DMS 273 (cell line): ENCODE measurements around the gene ALX3.
A peak's percentile ranks its signal among the peaks of the same experiment; 100 is the strongest.
"Not testable (repeated sequence)": the region's sequence is repeated elsewhere in the genome, so short reads cannot be mapped to it uniquely, and the experiment has no call there.

Source experiments
- DNase-seq: peaks from one replicate; lab custom pipeline; 2025; ENCODE audit not compliant: unreplicated experiment; lab: John Stamatoyannopoulos, UW

Gene ALX3

DNA sequence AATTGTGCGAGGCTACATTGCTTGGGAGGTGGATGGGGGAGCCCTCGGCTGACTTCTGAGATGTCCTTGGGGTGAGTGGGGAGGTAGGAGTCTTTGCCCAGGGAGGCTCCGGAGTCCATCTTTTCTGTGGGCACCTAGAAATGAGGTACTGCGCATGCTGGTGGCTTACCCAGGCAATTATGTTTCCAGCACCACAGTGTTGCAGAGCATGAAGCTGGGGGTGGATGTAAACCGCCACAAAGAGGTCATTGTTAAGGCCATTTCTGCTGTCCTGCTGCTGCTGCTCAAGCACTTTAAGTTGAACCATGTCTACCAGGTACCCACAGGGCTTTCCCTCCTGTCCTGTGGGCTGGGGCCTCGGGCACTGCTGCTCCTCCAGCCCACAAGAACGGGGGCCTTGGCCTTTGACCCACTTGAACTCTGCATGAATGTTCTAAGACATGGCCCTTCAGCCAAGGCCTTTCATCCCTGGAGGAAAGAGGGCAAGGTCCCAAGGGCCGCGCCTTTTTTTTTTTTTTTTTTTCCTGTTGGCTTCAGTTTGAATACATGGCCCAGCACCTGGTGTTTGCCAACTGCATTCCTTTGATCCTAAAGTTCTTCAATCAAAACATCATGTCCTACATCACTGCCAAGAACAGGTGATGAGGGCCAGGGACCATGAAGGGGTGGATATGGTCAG is 21.4 kb downstream of the ALX3 start:
- DNase-seq: no peak

GRCh38 chr1:110048240-110048639 is 22.2 kb downstream of the ALX3 start:
- no peak for DNase-seq

- DNase-seq: no peak
Measured at GRCh38 chr1:110047463-110047862, 23.0 kb downstream of the ALX3 start.

DNA sequence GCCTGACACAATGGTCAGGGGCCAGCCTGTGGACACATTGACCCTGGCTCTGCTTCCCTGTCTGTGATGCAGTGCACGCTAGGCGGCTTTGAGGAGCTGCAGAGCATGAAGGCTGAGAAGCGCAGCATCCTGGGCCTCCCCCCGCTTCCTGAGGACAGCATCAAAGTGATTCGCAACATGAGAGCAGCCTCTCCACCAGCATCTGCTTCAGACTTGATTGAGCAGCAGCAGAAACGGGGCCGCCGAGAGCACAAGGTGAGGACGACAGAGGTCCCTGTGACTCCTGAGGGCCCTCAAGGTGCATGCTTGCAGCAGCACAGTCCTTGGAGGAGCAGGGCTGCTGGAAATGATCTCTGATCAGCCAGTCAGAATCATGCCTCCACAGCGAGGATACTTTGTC is 27.5 kb downstream of the ALX3 start:
- DNase-seq: no peak

- DNase-seq: no peak
Measured at GRCh38 chr1:110040548-110040947, 29.9 kb downstream of the ALX3 start.

GRCh38 chr1:110039641-110040040 is 30.8 kb downstream of the ALX3 start:
- DNase-seq: no peak

DNA sequence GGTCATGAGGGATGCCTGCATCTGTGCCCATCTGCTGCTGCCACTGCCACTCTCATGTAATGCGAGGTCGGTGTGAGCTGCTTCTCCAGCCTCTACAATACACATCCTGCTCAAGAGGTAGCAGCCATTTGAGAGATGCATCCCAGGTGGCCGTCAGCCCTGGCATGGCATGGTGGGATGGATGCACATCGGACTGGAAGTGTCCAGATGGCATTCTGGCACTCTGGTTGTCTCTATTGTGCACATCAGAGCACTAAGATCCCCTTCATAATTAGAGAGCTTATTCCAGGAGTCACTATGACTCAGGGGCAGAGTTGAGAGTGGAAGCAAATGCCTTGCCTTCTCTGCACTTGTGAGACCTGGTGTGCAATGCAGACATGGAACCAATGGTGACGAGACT is 32.2 kb downstream of the ALX3 start:
- DNase-seq: no peak

DNA sequence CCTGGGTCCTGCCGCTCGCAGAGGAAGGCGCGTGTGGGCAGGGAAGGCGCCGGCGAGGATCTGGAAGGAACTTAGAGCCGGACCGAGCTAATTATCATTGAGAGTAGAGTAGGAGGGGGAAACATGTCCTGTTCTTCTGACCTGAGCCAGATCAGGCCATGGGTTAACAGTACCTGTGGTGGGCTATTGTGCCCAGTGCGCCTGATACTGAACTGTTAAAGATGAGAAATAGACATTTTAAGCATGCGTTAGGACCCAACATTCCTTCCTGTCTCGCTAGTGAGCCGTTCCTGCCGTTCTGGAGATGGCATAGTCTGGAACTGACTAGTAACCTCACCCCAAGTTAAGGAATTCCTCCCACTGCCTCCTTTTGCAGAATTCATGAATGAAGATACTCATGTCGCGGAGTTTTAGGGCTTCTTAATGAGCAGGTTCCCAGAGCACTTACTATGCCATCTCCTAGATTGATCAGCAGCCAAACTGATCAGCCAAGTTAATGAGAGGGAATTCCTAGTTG is 35.2 kb downstream of the ALX3 start:
- peak; percentile 56 for DNase-seq

DNA sequence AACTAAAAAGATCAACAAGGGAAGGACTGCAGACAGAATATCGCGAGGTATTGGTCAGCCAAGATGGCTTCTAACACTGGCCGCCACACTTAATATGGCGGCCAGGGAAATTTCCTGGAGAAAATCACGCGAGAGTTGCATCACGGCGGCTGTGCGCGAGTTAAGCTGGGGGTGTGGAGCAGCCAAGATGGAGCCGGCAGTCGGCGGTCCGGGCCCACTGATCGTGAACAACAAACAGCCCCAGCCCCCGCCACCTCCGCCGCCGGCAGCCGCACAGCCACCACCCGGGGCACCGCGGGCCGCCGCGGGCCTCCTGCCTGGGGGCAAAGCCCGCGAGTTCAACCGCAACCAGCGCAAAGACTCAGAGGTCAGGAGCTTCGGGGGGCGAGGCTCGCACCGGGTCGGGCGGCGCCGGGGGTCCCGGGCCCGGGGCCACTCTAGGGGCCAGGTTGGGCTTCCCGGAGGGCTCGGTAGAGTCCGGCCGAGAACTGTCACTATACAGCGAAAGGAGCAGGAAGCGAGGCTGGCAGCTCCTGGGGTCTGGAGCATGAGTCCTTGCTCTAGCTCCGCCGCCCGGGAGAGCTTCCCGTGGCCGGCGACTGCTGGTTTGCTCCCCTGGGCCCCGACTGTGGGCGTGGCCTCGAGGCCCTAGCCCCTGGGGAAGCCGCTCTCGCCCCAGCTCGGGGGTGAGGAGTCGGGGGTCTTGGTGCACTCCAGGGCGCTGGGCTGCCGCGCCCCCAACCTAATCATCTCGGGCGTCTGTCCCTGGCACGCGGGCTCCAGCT is 35.8 kb downstream of the ALX3 start, which contains the start of gene STRIP1:
TSS of gene STRIP1 (plus strand) at position 174 of the 785 bp plus-strand sequence. CDS start at position 188, 14 bp downstream.
- peak; percentile 98 for DNase-seq

DNA sequence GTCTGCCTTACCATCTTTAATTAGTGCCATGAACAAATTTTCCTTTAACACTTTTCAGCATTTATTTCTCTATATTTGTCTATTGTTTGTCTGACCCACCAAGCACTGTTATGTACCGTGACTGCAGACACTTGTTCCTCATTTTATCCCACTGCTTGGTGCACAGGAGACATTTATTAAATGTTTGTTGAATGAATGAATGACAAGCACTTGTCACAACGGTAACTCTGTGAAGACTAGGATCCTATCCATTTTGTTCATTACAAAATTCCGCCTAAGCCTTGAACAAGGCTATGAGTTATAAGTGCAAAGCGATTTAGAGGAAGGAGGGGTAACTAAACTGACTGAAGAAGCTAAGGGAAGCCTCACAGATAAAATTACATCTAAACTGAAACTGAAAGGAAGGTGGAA is 36.4 kb downstream of the ALX3 start:
- no peak for DNase-seq

- DNase-seq: no peak
Measured at GRCh38 chr1:110033421-110033820, 37.1 kb downstream of the ALX3 start.

- no peak for DNase-seq
Measured at GRCh38 chr1:110032327-110032726, 38.1 kb downstream of the ALX3 start.

- DNase-seq: not testable (repeated sequence)
Measured at GRCh38 chr1:110030687-110031086, 39.8 kb downstream of the ALX3 start.

GRCh38 chr1:110024613-110025012 is 45.9 kb downstream of the ALX3 start:
- no peak for DNase-seq

DNA sequence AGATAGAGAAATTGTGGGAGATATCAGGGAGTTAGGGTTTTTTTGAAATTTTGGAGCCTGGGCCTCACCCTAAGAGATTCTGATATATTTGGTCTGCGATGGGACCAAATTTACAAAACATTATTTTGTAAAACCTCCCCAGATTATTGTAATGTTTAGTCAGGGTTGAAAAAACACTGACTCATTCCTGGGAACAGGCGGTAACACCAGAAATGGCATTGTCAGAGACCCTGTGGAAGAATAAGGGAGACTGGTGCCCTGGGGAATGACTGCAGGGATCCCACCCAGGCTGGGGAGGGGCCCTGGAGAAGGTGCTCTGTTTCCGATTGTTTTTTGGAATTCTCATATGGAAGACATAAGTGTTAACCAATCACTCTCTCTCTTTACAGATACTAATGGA is 49.2 kb downstream of the ALX3 start:
- DNase-seq: no peak

DNA sequence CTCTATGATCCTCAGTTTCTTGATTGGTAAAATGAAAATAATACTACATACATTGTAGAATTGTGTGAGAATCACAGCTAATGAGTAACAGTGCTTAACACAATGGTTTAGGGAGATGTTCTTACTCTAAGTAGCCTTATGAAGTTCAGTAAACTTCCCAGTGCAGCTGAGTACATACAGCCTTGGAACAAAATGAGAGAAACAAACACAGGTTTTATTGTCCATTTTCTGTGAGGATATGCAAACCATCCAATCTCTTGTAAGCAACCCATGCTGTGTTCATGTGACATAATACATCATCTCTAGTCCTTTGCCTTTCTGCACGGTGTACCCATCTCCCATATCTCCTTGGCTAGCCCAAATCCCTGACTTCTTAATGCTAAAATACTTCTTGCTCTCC is 50.7 kb downstream of the ALX3 start:
- DNase-seq: no peak

DNA sequence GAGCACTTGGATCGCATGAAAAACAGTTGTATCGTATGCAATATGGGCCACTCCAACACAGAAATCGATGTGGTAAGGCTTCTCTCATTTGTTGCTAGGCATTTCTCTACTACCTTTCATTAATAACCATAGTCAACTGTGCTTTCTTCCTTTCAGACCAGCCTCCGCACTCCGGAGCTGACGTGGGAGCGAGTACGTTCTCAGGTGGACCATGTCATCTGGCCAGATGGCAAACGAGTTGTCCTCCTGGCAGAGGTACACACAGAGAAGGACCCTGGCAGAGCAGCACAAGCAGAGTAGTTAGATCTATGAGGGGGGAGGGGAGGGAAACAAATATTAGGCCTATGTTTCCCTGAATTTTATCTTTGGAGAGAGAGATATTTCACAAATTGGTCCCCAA is 52.1 kb downstream of the ALX3 start:
- no peak for DNase-seq

DNA sequence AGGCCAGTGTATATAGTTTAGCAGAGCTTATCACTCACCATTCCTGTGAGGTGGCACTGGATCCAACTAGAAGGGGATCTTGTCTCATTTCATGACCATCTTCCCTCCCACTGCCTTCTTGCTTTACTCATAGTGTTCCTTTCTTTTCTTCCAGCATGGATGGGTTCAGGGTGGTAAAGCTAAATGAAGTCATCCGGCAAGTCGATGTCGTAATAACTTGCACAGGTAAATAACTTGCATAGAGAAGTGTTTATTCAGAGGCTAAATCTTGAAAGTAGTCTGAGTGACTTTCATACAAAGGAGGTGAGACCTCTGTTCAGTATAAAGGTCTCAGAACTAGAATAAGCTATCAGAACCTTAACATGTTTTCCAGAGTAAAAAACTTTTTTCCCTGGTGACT is 52.7 kb downstream of the ALX3 start:
- DNase-seq: no peak

DNA sequence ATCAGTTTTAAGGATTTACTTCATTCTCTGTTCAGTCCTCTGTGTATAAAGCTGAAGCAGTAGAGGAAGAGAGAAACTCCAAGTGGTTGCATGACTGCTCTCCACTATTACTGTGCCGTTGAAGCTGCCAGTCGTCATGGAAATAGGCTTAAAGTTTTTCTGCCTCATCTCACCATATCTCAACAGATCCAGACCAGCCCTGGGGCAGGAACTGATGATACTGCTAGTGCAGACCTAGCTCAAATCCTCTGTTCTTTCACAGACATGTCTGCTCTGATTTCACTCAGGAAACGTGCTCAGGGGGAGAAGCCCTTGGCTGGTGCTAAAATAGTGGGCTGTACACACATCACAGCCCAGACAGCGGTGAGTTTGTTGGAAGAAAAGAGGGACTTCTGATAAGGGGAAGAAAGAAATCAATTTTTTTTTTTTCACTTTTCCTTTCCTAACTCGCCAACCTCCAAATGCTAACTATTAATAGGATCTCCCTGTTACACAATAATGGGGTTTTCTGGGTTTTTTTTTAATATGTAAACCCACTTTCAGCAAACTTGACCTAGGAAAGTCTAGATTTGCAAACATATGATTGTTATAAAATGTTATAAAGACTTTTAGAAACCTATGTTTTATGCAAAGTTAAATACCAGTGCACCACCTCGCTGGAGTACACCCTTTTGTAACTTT is 58.2 kb downstream of the ALX3 start:
- no peak for DNase-seq

DNA sequence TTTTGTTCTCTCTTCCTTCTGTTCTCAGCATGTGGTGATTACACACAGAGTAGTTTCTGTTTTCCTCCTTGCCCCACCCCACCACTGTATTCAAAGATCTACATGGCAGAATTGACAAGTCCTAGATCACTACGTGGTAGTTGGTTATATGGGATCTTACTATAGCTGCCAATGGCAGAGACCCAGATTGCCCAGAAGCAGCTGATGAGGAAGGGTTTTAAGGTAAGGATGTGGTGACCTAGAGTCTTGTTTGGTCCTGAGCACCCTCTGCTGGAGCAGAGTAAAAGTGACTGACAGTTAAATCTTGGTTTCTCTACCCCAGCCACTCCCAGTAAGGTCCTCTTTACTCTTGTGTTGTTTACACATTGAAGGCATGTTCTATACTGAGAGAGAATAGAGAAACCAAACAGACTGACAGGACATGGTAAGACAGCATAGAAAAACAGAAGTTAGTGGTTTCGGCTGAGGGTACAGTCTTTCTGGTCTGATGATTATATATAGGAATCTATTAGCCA is 58.9 kb downstream of the ALX3 start:
- peak; percentile 73 for DNase-seq
